MM.1S (cell line): ENCODE measurements around the gene DACT3.

Source experiments
- DNase-seq: peaks from one replicate; pipeline ENCODE4 v3.0.0-alpha.2; 2015
- H2AFZ ChIP-seq: fragments of 300-600 bp; sonication (generic); 2 replicates; pipeline ENCODE4 v1.6.0; 2016; ENCODE audit warnings: antibody characterized with exemption, low read length
- H3F3A ChIP-seq: fragments of 300-600 bp; sonication (generic); 2 replicates; pipeline ENCODE4 v1.6.1; 2016; ENCODE audit warnings: mild to moderate bottlenecking, antibody characterized with exemption, low read length, moderate library complexity, mixed read lengths; ENCODE audit not compliant: insufficient read depth
- H3K27ac ChIP-seq: fragments of 300-600 bp; sonication (generic); 2 replicates; pipeline ENCODE4 v1.5.1; 2016; ENCODE audit warnings: mild to moderate bottlenecking, low read length
- H3K27me3 ChIP-seq: fragments of 300-600 bp; sonication (generic); replicated peaks from 2 replicates; pipeline ENCODE4 v1.6.0; 2016; ENCODE audit warnings: low read length; ENCODE audit not compliant: insufficient read depth
- H3K36me3 ChIP-seq: fragments of 300-600 bp; sonication (generic); replicated peaks from 2 replicates; pipeline ENCODE4 v1.6.1; 2016; ENCODE audit warnings: mild to moderate bottlenecking, low read length, mixed read lengths; ENCODE audit not compliant: insufficient read depth
- H3K4me1 ChIP-seq: fragments of 300-600 bp; sonication (generic); 2 replicates; pipeline ENCODE4 v1.6.1; 2016; ENCODE audit warnings: low read length, mixed read lengths
- H3K4me2 ChIP-seq: fragments of 300-600 bp; sonication (generic); 2 replicates; pipeline ENCODE4 v1.6.0; 2016; ENCODE audit warnings: low read depth, low read length
- H3K4me3 ChIP-seq: fragments of 300-600 bp; sonication (generic); 2 replicates; pipeline ENCODE4 v1.5.1; 2016; ENCODE audit warnings: low read length, mixed read lengths
- H3K79me2 ChIP-seq: fragments of 300-600 bp; sonication (generic); 2 replicates; pipeline ENCODE4 v1.6.1; 2016; ENCODE audit warnings: mixed run types, low read length, mixed read lengths
- H3K9ac ChIP-seq: fragments of 300-600 bp; sonication (generic); 2 replicates; pipeline ENCODE4 v1.6.1; 2016; ENCODE audit warnings: low read length, mixed read lengths
- H3K9me2 ChIP-seq: fragments of 300-600 bp; sonication (generic); replicated peaks from 2 replicates; pipeline ENCODE4 v1.6.1; 2016; ENCODE audit warnings: mild to moderate bottlenecking, low read length, mixed read lengths; ENCODE audit not compliant: insufficient read depth
- H3K9me3 ChIP-seq: fragments of 300-600 bp; sonication (generic); replicated peaks from 2 replicates; pipeline ENCODE4 v1.6.1; 2016; ENCODE audit warnings: mild to moderate bottlenecking, low read length, mixed read lengths; ENCODE audit not compliant: insufficient read depth
- H4K20me1 ChIP-seq: fragments of 300-600 bp; sonication (generic); 2 replicates; pipeline ENCODE4 v1.6.1; 2016; ENCODE audit warnings: mild to moderate bottlenecking, low read length, moderate library complexity, mixed read lengths; ENCODE audit not compliant: insufficient read depth
- CTCF ChIP-seq: fragments of 300-600 bp; sonication (generic); IDR thresholded peaks from 2 replicates; pipeline ENCODE4 v1.5.1; 2016; ENCODE audit warnings: antibody characterized with exemption, low read length, mixed read lengths
- EZH2 ChIP-seq: fragments of 300-600 bp; sonication (generic); optimal IDR thresholded peaks from 2 replicates; pipeline ENCODE3; 2017; ENCODE audit warnings: low read depth, mild to moderate bottlenecking, antibody characterized with exemption, low read length, mixed read lengths
- EZH2phosphoT487 ChIP-seq: fragments of 300-600 bp; sonication (generic); IDR thresholded peaks from 2 replicates; pipeline ENCODE4 v1.6.1; 2018; ENCODE audit warnings: antibody characterized with exemption, low read length

DACT3 gene

DNA sequence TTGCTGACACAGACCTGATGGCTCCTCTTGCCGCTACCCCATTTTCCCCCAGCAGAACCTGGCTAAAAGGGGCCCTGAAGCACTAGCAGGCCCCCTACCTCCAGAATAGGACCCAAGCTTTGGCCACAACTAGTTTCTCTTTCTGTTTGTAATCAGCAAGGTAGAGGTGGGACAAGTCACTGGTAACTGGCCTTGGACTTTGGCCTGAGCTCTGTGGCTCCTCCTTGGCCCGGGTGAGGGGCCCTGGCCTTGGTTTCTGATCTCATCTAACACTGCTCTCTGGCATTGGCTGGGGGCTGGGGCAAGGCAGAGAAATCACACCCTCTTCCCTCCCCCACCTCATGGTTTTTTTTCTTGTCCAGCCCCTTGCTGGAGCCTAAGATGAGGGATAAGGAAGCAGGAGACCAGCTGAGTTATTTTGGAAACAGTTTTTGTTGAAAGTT lies 57.8 kb downstream of the DACT3 start:
- no peaks in the 10 kb centered on the region for H3K27me3 ChIP-seq
- 0 out of 2 replicates have a peak overlapping the region, but pooled peaks have one; percentile 95 for H3K9ac ChIP-seq
- H3K4me3 ChIP-seq: peak overlapping the region; percentile 99
- H3K27ac ChIP-seq: no peak overlapping the region
- no peaks in the 10 kb centered on the region; the same call in 1 of the 2 replicates for H3K36me3 ChIP-seq
- peak; percentile 35 for DNase-seq
- H3K79me2 ChIP-seq: peaks cover 51% of the 10 kb centered on the region
- H3K4me2 ChIP-seq: peak overlapping the region; percentile 81
- H3F3A ChIP-seq: 0 out of 2 replicates have a peak, but pooled peaks cover 3% of the 10 kb centered on the region
- TF ChIP-seq CTCF (no peak), EZH2phosphoT487 (no peak), EZH2 (no peak)
- peaks cover 13% of the 10 kb centered on the region for H3K4me1 ChIP-seq
- no peak overlapping the region for H2AFZ ChIP-seq
- no peaks in the 10 kb centered on the region for H3K9me2 ChIP-seq
- H3K9me3 ChIP-seq: no peaks in the 10 kb centered on the region
- peaks cover 25% of the 10 kb centered on the region for H4K20me1 ChIP-seq

DNA sequence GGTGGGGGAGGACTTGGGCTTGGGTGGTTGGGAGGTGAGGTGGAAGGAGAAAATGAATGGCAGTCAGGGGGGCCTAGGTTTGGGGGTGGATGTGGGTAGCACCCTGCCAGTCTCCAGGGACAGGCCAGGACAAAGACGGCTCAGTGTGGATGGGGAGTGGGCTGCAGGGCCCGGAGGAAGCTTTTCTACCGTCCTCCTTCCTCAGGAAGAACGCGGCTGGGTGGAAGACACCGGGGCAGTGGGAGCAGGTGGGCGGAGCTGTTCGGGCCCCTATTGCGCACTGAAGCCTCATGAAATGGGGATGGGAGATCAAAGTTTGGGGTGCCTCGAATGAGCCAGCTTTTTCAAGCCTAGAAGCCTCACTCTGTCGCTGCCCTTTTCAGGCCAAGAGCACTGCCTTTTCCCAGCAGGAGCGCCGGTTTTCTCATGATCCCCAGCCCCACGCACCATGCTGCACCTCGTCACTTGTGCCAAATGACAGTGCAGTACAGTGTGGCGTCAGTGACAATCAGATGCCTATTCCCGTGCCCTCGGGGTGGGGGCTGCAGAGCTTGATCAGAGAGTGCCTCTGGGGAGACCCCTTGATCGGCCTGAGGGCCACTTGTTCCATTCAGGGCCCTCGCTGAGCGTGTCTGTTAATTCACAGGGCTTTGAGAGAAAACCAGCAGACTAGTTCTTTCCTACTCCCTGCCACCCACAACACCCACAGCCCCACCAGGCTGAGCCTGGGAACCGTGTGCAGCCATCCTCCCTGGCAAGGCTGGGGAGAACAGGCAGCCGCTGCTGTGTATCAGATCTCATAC lies 58.4 kb downstream of the DACT3 start:
- Histone ChIP-seq H3K4me1 (peaks cover 13% of the 10 kb centered on the region), H4K20me1 (peaks cover 25% of the 10 kb centered on the region), H3K36me3 (no peaks in the 10 kb centered on the region)

DNA sequence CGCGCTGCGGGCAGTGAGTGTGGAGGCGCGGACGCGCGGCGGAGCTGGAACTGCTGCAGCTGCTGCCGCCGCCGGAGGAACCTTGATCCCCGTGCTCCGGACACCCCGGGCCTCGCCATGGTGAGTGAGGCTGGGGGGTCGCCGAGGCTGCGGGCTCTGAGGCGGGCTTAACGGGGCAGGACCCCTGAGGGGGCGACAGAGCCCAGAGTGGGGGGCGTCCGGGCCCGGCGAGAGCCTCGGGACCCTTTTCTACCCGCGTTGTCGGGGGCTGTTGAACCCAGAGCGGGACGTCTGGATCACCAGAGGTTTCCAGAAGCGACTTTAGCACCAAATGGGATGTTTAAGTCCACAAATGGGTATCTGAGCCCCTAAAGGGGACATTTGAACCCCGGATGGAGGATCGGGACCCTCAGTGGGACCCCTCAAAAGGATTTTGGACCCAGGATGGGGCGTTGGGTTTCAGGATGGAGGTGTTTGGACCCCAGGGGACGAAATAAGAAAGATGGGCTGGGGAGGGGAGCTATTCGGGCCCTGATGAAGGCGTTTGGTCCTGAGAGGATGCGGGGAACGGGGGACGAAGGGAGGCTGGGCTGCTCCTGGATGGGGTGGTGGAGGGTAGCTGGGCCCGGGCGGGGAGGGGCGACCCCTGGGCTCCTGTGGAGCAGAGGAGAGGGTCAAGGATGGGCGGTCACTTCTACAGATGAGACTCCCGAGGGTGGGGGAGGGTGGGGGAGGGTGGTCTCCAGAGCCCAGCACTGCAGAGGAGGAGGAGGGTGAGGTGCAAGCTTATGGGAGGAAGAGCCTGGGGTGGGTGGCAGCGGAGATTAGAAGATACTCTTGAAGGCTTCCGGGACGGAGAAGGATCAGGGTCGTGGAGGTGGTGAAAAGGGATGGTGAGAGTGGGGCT lies 59.4 kb downstream of the DACT3 start, which contains the start of gene CALM3:
CALM3 (plus strand) TSS at position 13 of the 907 bp plus-strand sequence; CDS start at position 118, 105 bp downstream.
- Histone ChIP-seq H3K27me3 (no peaks in the 10 kb centered on the region), H3K9me2 (no peaks in the 10 kb centered on the region), H3K36me3 (no peaks in the 10 kb centered on the region), H3K4me1 (peaks cover 13% of the 10 kb centered on the region), H3K4me2 (peak within 1 kb of the TSS; percentile 81), H3K79me2 (peaks cover 48% of the 10 kb centered on the region), H4K20me1 (peaks cover 25% of the 10 kb centered on the region), H3K9me3 (no peaks in the 10 kb centered on the region), H3K9ac (peak within 1 kb of the TSS; percentile 99), H3K27ac (peak within 1 kb of the TSS; percentile 92), H3F3A (0 out of 2 replicates have a peak, but pooled peaks cover 3% of the 10 kb centered on the region), H2AFZ (peak within 1 kb of the TSS; percentile 94), H3K4me3 (peak within 1 kb of the TSS; percentile 99)
- no peak for TF ChIP-seq EZH2phosphoT487
- no peak for TF ChIP-seq EZH2
- no peak for TF ChIP-seq CTCF
- DNase-seq: no peak

More for the DNA sequence above, 58.4 kb downstream of the DACT3 start:
- Histone ChIP-seq H2AFZ (no peak overlapping the region), H3K9ac (peak overlapping the region; percentile 95; the same call in 1 of the 2 replicates), H3K27me3 (no peaks in the 10 kb centered on the region), H3K4me2 (peak overlapping the region; percentile 81), H3K27ac (no peak overlapping the region), H3K4me3 (peak overlapping the region; percentile 99), H3F3A (0 out of 2 replicates have a peak, but pooled peaks cover 3% of the 10 kb centered on the region), H3K9me3 (no peaks in the 10 kb centered on the region), H3K9me2 (no peaks in the 10 kb centered on the region), H3K79me2 (peaks cover 51% of the 10 kb centered on the region)
- DNase-seq: no peak
- no peak for TF ChIP-seq EZH2phosphoT487
- TF ChIP-seq EZH2: no peak
- no peak for TF ChIP-seq CTCF
